IPS-20b (cell line): ENCODE data around the gene KLHL11.

Source experiments
- H3K27ac ChIP-seq: one replicate; pipeline ENCODE4 v1.5.1; 2013; ENCODE audit warnings: low read length
- H3K27me3 ChIP-seq: 2 replicates; pipeline ENCODE4 v1.6.1; 2013; ENCODE audit warnings: mild to moderate bottlenecking, low read length, inconsistent platforms; ENCODE audit not compliant: insufficient read depth
- H3K36me3 ChIP-seq: 2 replicates; pipeline ENCODE4 v1.6.1; 2013; ENCODE audit warnings: low read depth, mild to moderate bottlenecking, inconsistent platforms, low read length, moderate library complexity; ENCODE audit not compliant: insufficient read depth
- H3K4me1 ChIP-seq: 2 replicates; pipeline ENCODE4 v1.6.1; 2013; ENCODE audit warnings: mild to moderate bottlenecking, control low read depth, inconsistent platforms, low read length, moderate library complexity; ENCODE audit not compliant: insufficient read depth
- H3K4me3 ChIP-seq: 2 replicates; pipeline ENCODE4 v1.5.1; 2013; ENCODE audit warnings: mild to moderate bottlenecking, low read length, inconsistent platforms
- H3K9ac ChIP-seq: 2 replicates; pipeline ENCODE4 v1.6.1; 2013; ENCODE audit warnings: low read depth, mild to moderate bottlenecking, inconsistent platforms, low read length, moderate library complexity
- H3K9me3 ChIP-seq: 2 replicates; pipeline ENCODE4 v1.6.1; 2013; ENCODE audit warnings: mild to moderate bottlenecking, low read depth, low read length, inconsistent platforms; ENCODE audit not compliant: insufficient read depth

Gene KLHL11

GRCh38 chr17:41905172-41905571 lies 39.9 kb upstream of the KLHL11 start:
- peaks cover 98% of the 10 kb centered on the region for H3K36me3 ChIP-seq
- no peak overlapping the region for H3K27ac ChIP-seq
- no peaks in the 10 kb centered on the region for H3K4me1 ChIP-seq
- no peak overlapping the region for H3K4me3 ChIP-seq
- no peak overlapping the region for H3K9ac ChIP-seq
- H3K9me3 ChIP-seq, result no peaks in the 10 kb centered on the region
- no peaks in the 10 kb centered on the region for H3K27me3 ChIP-seq

- Histone ChIP-seq H3K4me1 (no peaks in the 10 kb centered on the region), H3K27ac (no peak overlapping the region), H3K4me3 (no peak overlapping the region), H3K9me3 (no peaks in the 10 kb centered on the region), H3K36me3 (peaks cover 98% of the 10 kb centered on the region), H3K27me3 (no peaks in the 10 kb centered on the region), H3K9ac (no peak overlapping the region)
Observed at GRCh38 chr17:41904242-41904841, 39.1 kb upstream of the KLHL11 start.

GRCh38 chr17:41901646-41902045 lies 36.4 kb upstream of the KLHL11 start:
- Histone ChIP-seq H3K36me3 (peaks cover 98% of the 10 kb centered on the region), H3K9ac (no peak overlapping the region), H3K9me3 (no peaks in the 10 kb centered on the region), H3K4me3 (no peak overlapping the region), H3K4me1 (no peaks in the 10 kb centered on the region), H3K27me3 (no peaks in the 10 kb centered on the region), H3K27ac (no peak overlapping the region)

GRCh38 chr17:41896726-41897125 lies 31.5 kb upstream of the KLHL11 start:
- Histone ChIP-seq H3K27me3 (no peaks in the 10 kb centered on the region), H3K36me3 (peaks cover 100% of the 10 kb centered on the region), H3K27ac (no peak overlapping the region), H3K9ac (no peak overlapping the region), H3K9me3 (no peaks in the 10 kb centered on the region), H3K4me3 (no peak overlapping the region), H3K4me1 (no peaks in the 10 kb centered on the region)

- H3K4me1 ChIP-seq, result no peaks in the 10 kb centered on the region
- H3K9me3 ChIP-seq, result no peaks in the 10 kb centered on the region
- no peak overlapping the region for H3K4me3 ChIP-seq
- no peak overlapping the region for H3K9ac ChIP-seq
- no peaks in the 10 kb centered on the region for H3K27me3 ChIP-seq
- no peak overlapping the region for H3K27ac ChIP-seq
- H3K36me3 ChIP-seq, result peaks cover 100% of the 10 kb centered on the region
Observed at GRCh38 chr17:41895617-41896016, 30.4 kb upstream of the KLHL11 start.

- Histone ChIP-seq H3K9ac (no peak overlapping the region), H3K36me3 (peaks cover 95% of the 10 kb centered on the region), H3K4me1 (no peaks in the 10 kb centered on the region), H3K9me3 (no peaks in the 10 kb centered on the region), H3K27ac (no peak overlapping the region), H3K4me3 (no peak overlapping the region), H3K27me3 (no peaks in the 10 kb centered on the region)
Observed at GRCh38 chr17:41894791-41895331, 29.6 kb upstream of the KLHL11 start.

- Histone ChIP-seq H3K9ac (no peak overlapping the region), H3K4me1 (no peaks in the 10 kb centered on the region), H3K36me3 (peaks cover 95% of the 10 kb centered on the region), H3K4me3 (no peak overlapping the region), H3K27me3 (no peaks in the 10 kb centered on the region), H3K9me3 (no peaks in the 10 kb centered on the region), H3K27ac (no peak overlapping the region)
Observed at GRCh38 chr17:41893384-41893783, 28.2 kb upstream of the KLHL11 start.

GRCh38 chr17:41892021-41892376 lies 26.8 kb upstream of the KLHL11 start:
- H3K4me3 ChIP-seq, result no peak overlapping the region
- peaks cover 95% of the 10 kb centered on the region for H3K36me3 ChIP-seq
- H3K4me1 ChIP-seq, result no peaks in the 10 kb centered on the region
- no peak overlapping the region for H3K9ac ChIP-seq
- no peaks in the 10 kb centered on the region for H3K9me3 ChIP-seq
- no peaks in the 10 kb centered on the region for H3K27me3 ChIP-seq
- H3K27ac ChIP-seq, result no peak overlapping the region

GRCh38 chr17:41891135-41892020 lies 26.2 kb upstream of the KLHL11 start:
- Histone ChIP-seq H3K27ac (no peak overlapping the region), H3K36me3 (peaks cover 95% of the 10 kb centered on the region), H3K27me3 (no peaks in the 10 kb centered on the region), H3K9ac (no peak overlapping the region), H3K9me3 (no peaks in the 10 kb centered on the region), H3K4me3 (no peak overlapping the region), H3K4me1 (no peaks in the 10 kb centered on the region)

- no peak overlapping the region for H3K9ac ChIP-seq
- H3K4me1 ChIP-seq, result no peaks in the 10 kb centered on the region
- H3K9me3 ChIP-seq, result no peaks in the 10 kb centered on the region
- H3K4me3 ChIP-seq, result no peak overlapping the region
- no peaks in the 10 kb centered on the region for H3K27me3 ChIP-seq
- H3K36me3 ChIP-seq, result peaks cover 95% of the 10 kb centered on the region
- H3K27ac ChIP-seq, result no peak overlapping the region
Observed at GRCh38 chr17:41888332-41888965, 23.2 kb upstream of the KLHL11 start.

- Histone ChIP-seq H3K4me3 (no peak overlapping the region), H3K9me3 (no peaks in the 10 kb centered on the region), H3K27ac (no peak overlapping the region), H3K27me3 (no peaks in the 10 kb centered on the region), H3K36me3 (peaks cover 93% of the 10 kb centered on the region), H3K9ac (no peak overlapping the region), H3K4me1 (no peaks in the 10 kb centered on the region)
Observed at GRCh38 chr17:41885733-41886132, 20.5 kb upstream of the KLHL11 start.
